Ovary (tissue), 3 donors: ENCODE measurements around the gene CCDC3.

Experiments
- EP300 ChIP-seq: sonication (generic); formaldehyde crosslinking; IDR thresholded peaks from one replicate; pipeline ENCODE4 v1.6.1; 2017; ENCODE audit warnings: antibody characterized with exemption
- POLR2A ChIP-seq: fragments of 450-650 bp; IDR thresholded peaks from one replicate; pipeline ENCODE4 v1.6.1; 2017; ENCODE audit warnings: antibody characterized with exemption, mild to moderate bottlenecking, moderate library complexity
- TF ChIP-seq, protein P1 (sequence below), 3 donors: fragments of 450-650 bp in 2 of 3; fragments of 200-600 bp in 1 of 3; IDR thresholded peaks; one replicate each; pipeline versions ENCODE4 v1.5.1 to v1.8.0; 2016 to 2022; ENCODE audit warnings: antibody characterized with exemption in 3 of 3, mild to moderate bottlenecking in 1 of 3
- donor health status: DM: no; HTN: no; CAD: no.

DNA sequence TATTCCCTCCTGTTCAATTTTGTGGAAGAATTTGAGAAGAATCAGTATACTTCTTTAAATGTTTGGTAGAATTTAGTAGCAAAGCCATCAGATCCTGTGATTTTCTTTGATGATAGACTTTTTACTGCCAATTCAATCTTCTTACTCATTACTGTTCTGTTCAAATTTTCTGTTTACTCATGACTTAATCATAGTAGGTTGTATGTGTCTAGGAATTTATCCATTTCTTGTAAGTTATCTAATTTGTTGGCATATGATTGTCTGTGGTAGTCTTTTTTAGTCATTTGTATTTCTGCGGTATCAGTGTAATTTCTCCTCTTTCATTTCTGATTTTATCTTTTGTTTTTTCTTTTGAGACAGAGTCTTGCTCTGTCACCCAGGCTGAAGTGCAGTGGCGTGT lies 87.4 kb downstream of the CCDC3 start:
- TF ChIP-seq, protein P1, sequence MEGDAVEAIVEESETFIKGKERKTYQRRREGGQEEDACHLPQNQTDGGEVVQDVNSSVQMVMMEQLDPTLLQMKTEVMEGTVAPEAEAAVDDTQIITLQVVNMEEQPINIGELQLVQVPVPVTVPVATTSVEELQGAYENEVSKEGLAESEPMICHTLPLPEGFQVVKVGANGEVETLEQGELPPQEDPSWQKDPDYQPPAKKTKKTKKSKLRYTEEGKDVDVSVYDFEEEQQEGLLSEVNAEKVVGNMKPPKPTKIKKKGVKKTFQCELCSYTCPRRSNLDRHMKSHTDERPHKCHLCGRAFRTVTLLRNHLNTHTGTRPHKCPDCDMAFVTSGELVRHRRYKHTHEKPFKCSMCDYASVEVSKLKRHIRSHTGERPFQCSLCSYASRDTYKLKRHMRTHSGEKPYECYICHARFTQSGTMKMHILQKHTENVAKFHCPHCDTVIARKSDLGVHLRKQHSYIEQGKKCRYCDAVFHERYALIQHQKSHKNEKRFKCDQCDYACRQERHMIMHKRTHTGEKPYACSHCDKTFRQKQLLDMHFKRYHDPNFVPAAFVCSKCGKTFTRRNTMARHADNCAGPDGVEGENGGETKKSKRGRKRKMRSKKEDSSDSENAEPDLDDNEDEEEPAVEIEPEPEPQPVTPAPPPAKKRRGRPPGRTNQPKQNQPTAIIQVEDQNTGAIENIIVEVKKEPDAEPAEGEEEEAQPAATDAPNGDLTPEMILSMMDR (IDR thresholded peaks at IDR 0.05) = no peak
- no peak for TF ChIP-seq POLR2A
- TF ChIP-seq EP300 = no peak
